IMR-90 (cell line): ENCODE data around the gene POLR2J.

Experiments
- CEBPB ChIP-seq: IDR thresholded peaks from 2 replicates; pipeline ENCODE4 v1.6.1; 2012; ENCODE audit warnings: low read depth, low read length, improper control_type of control experiment
- CTCF ChIP-seq: conservative IDR thresholded peaks from 2 replicates; pipeline ENCODE4 v1.5.1; 2012; ENCODE audit warnings: mild to moderate bottlenecking, low read depth, low read length, improper control_type of control experiment
- RAD21 ChIP-seq: IDR thresholded peaks from 2 replicates; pipeline ENCODE4 v1.6.1; 2012; ENCODE audit warnings: low read length, improper control_type of control experiment

GRCh38 chr7:102429141-102429899, 49.4 kb downstream of the POLR2J start:
- TF ChIP-seq CTCF: no peak
- TF ChIP-seq RAD21: no peak
- no peak for TF ChIP-seq CEBPB
